ENCODE results near the gene MYRIP.

DNA sequence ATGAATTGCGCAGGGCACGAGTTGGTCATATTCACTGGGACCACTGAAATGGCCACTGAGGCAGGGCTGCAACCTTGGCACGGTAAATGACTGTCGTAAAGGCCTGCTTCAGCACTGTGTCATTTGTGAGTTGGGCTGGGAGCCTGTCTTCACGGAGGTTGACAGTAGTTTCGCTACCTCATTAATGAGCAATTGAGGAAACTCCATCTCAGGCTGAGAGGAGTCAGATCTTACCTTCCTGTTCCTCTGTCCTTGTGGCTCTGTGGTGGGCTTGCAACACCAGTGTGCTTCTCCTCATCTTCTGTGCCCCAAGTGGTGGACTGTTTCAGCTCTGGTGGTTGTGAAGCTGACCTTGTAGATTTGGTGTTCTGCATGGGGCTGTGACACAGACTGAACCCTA, 420.0 kb downstream of the MYRIP start:
- TF ChIP-seq, protein P1, sequence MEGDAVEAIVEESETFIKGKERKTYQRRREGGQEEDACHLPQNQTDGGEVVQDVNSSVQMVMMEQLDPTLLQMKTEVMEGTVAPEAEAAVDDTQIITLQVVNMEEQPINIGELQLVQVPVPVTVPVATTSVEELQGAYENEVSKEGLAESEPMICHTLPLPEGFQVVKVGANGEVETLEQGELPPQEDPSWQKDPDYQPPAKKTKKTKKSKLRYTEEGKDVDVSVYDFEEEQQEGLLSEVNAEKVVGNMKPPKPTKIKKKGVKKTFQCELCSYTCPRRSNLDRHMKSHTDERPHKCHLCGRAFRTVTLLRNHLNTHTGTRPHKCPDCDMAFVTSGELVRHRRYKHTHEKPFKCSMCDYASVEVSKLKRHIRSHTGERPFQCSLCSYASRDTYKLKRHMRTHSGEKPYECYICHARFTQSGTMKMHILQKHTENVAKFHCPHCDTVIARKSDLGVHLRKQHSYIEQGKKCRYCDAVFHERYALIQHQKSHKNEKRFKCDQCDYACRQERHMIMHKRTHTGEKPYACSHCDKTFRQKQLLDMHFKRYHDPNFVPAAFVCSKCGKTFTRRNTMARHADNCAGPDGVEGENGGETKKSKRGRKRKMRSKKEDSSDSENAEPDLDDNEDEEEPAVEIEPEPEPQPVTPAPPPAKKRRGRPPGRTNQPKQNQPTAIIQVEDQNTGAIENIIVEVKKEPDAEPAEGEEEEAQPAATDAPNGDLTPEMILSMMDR (conservative IDR thresholded peaks at IDR 0.05; ENCODE audit: low read depth, low read length), result no peak
- no peak for TF ChIP-seq EZH2 (IDR thresholded peaks at IDR 0.05; ENCODE audit: low read length, unreplicated experiment)
- no peak for TF ChIP-seq EZH2phosphoT487 (IDR thresholded peaks at IDR 0.05; ENCODE audit: borderline replicate concordance, low read length)
